K562 (cell line): ENCODE data around the gene PDE1C. TPM values are rescaled to one million over a fixed set of nuclear protein-coding genes. Genes with fewer than 3 reads are reported as not detected.

ENCODE experiments used
- ATAC-seq: fragments of 200-7000 bp; cut with Tn5 transposase; 3 replicates; pipeline ENCODE4 v1.9.1; 2020; ENCODE audit warnings: moderate library complexity
- BruUV-seq: library from RNA; stranded (reverse); fragments of 400-500 nt; replicated peaks from 2 replicates; lab custom pipeline; 2021; lab: Mats Ljungman, UMichigan
- CTCF ChIA-PET: fragments of 300-600 bp; formaldehyde crosslinking; extraction: SDS; loops from one replicate; lab custom pipeline; 2021; ENCODE audit warnings: low intra/inter-chr PET ratio; lab: Yijun Ruan, JAX
- POLR2A ChIA-PET: fragments of 300-600, 350-650 bp; sonication (Branson Sonifier 250); formaldehyde crosslinking; extraction: SDS; loops from one replicate; lab custom pipeline; 2021; ENCODE audit warnings: antibody characterized with exemption, inconsistent platforms; lab: Yijun Ruan, JAX
- DNase-seq, 4 experiments: peaks; one replicate each; pipeline versions ENCODE4 v3.0.0 to v3.0.0-alpha.2; 2011 to 2018; ENCODE audit warnings: low spot score in 3 of 4, mixed read lengths in 3 of 4; ENCODE audit errors: extremely low read depth in 1 of 4
- FAIRE-seq: peaks from 2 replicates; lab custom pipeline; 2011; peaks lifted over from hg19 to GRCh38; lab: Jason Lieb, UNC
- H2AFZ ChIP-seq: 2 replicates; pipeline ENCODE4 v1.6.0; 2011; ENCODE audit warnings: low read depth, low read length, control low read depth, inconsistent platforms
- H3K27ac ChIP-seq: fragments of 200-600 bp; 3 replicates; pipeline ENCODE4 v1.8.0; 2011; ENCODE audit warnings: low read depth, mild to moderate bottlenecking, control low read depth, inconsistent platforms, low read length, moderate library complexity, mixed read lengths; ENCODE audit errors: extremely low read depth
- H3K27me3 ChIP-seq, 2 experiments: fragments of 300-600 bp in 1 of 2; 2 replicates in 1 of 2; 3 replicates in 1 of 2; pipeline versions ENCODE4 v1.6.0 to v1.8.0; 2011; ENCODE audit warnings: inconsistent platforms in 2 of 2, low read length in 2 of 2, mild to moderate bottlenecking in 1 of 2, mixed read lengths in 1 of 2, moderate library complexity in 1 of 2; ENCODE audit not compliant: control insufficient read depth in 2 of 2, insufficient read depth in 2 of 2
- H3K36me3 ChIP-seq: fragments of 300-600 bp; 3 replicates; pipeline ENCODE4 v1.8.0; 2011; ENCODE audit warnings: mild to moderate bottlenecking, low read length, inconsistent platforms; ENCODE audit not compliant: control insufficient read depth, insufficient read depth
- H3K4me1 ChIP-seq, 2 experiments: fragments of 200-600 bp in 1 of 2; replicated peaks in 1 of 2; 2 replicates in 1 of 2; 3 replicates in 1 of 2; pipeline versions ENCODE4 v1.5.1 to v1.8.0; 2011; ENCODE audit warnings: inconsistent platforms in 2 of 2, low read length in 2 of 2, mild to moderate bottlenecking in 1 of 2, mixed read lengths in 1 of 2, moderate library complexity in 1 of 2; ENCODE audit not compliant: control insufficient read depth in 2 of 2, insufficient read depth in 2 of 2
- H3K4me2 ChIP-seq: 2 replicates; pipeline ENCODE4 v1.6.1; 2011; ENCODE audit warnings: low read length, control low read depth, inconsistent platforms, mixed read lengths; ENCODE audit not compliant: insufficient read depth
- H3K4me3 ChIP-seq: fragments of 200-600 bp; sonication (generic), shearing (Covaris generic); 2 replicates; pipeline ENCODE4 v1.5.1; 2016; ENCODE audit warnings: control low read depth, inconsistent platforms
- H3K79me2 ChIP-seq: fragments of 200-600 bp; 3 replicates; pipeline ENCODE4 v1.8.0; 2011; ENCODE audit warnings: low read length, inconsistent platforms; ENCODE audit not compliant: control insufficient read depth, insufficient read depth
- H3K9ac ChIP-seq, 2 experiments: 2 replicates each; pipeline versions ENCODE4 v1.6.0 to v1.6.1; 2011; ENCODE audit warnings: low read depth in 2 of 2, low read length in 2 of 2, control low read depth in 1 of 2, inconsistent platforms in 1 of 2, mild to moderate bottlenecking in 1 of 2, mixed read lengths in 1 of 2; ENCODE audit not compliant: insufficient read depth in 1 of 2
- H3K9me1 ChIP-seq: one replicate; pipeline ENCODE4 v1.6.0; 2011; ENCODE audit warnings: inconsistent platforms, mild to moderate bottlenecking, low read length, moderate library complexity; ENCODE audit not compliant: control insufficient read depth, insufficient read depth
- H3K9me3 ChIP-seq: replicated peaks from 2 replicates; pipeline ENCODE4 v1.5.1; 2011; ENCODE audit warnings: low read depth, low read length, inconsistent platforms; ENCODE audit not compliant: control insufficient read depth, insufficient read depth
- H4K20me1 ChIP-seq: replicated peaks from 2 replicates; pipeline ENCODE4 v1.6.1; 2011; ENCODE audit warnings: low read length, inconsistent platforms, mixed read lengths; ENCODE audit not compliant: control insufficient read depth, insufficient read depth
- E4F1 ChIP-seq: fragments of 250-450 bp; sonication (Bioruptor Pico); IDR thresholded peaks from 2 replicates; pipeline ENCODE4 v1.5.0; 2021; ENCODE audit warnings: mild to moderate bottlenecking, borderline replicate concordance
- HMG20A ChIP-seq: fragments of 450-650 bp; formaldehyde crosslinking; conservative IDR thresholded peaks from 2 replicates; pipeline ENCODE4 v1.4.0; 2020; ENCODE audit warnings: mild to moderate bottlenecking, mixed read lengths
- MNT ChIP-seq, 2 experiments: fragments of 450-650 bp; conservative IDR thresholded peaks; 2 replicates each; pipeline ENCODE4 v1.6.1; 2017; ENCODE audit warnings: mild to moderate bottlenecking in 2 of 2, moderate library complexity in 2 of 2
- NFE2 ChIP-seq: IDR thresholded peaks from 2 replicates; pipeline ENCODE4 v1.6.1; 2014; ENCODE audit warnings: antibody characterized with exemption, low read depth
- RBM17 ChIP-seq: fragments of 200-400 bp; formaldehyde crosslinking; IDR thresholded peaks from 2 replicates; pipeline ENCODE4 v1.6.1; 2017; ENCODE audit warnings: low read depth, mild to moderate bottlenecking, low read length, borderline replicate concordance
- TEAD1 ChIP-seq, 2 experiments: fragments of 450-650 bp in 1 of 2; sonication (generic) in 1 of 2; formaldehyde crosslinking; IDR thresholded peaks; 2 replicates each; pipeline versions ENCODE4 v1.4.0 to v1.8.0; 2020 to 2022; ENCODE audit warnings: mild to moderate bottlenecking in 2 of 2, missing genetic modification reagents in 1 of 2
- ZBTB9 ChIP-seq: fragments of 450-650 bp; formaldehyde crosslinking; IDR thresholded peaks from 2 replicates; pipeline ENCODE4 v1.4.0; 2020; ENCODE audit warnings: mild to moderate bottlenecking, moderate library complexity
- ZNF274 ChIP-seq: IDR thresholded peaks from 2 replicates; pipeline ENCODE4 v1.6.1; 2011; ENCODE audit warnings: low read depth, mild to moderate bottlenecking, low read length, moderate library complexity, borderline replicate concordance
- ZNF699 ChIP-seq: fragments of 250-450 bp; sonication (Bioruptor Pico); IDR thresholded peaks from 2 replicates; pipeline ENCODE4 v1.8.0; 2021; ENCODE audit warnings: mild to moderate bottlenecking, moderate library complexity; ENCODE audit not compliant: insufficient replicate concordance
- WGBS: fragments of 100-300 bp; shearing (Covaris generic); methylation state at CpG from one replicate; pipeline ENCODE4 v1.1.6; 2016; ENCODE audit warnings: low coverage, mixed read lengths; ENCODE audit not compliant: insufficient coverage; ENCODE audit errors: missing lambda C conversion rate; 5-methylcytosine and 5-hydroxymethylcytosine counted together
- in situ Hi-C: fragments of 300-500 bp; cut with MboI; formaldehyde crosslinking; loops from 4 replicates; pipeline ENCODE4 v1.15.0; 2018; ENCODE audit warnings: inconsistent platforms, mixed read lengths
- intact Hi-C: fragments of 100-400 bp; cut with micrococcal nuclease; formaldehyde crosslinking; loops from 2 replicates; pipeline ENCODE4 v1.14.2; 2022
- polyA plus RNA-seq, 8 experiments: library from polyadenylated mRNA; depleted of rRNA in 4 of 8; stranded (reverse) in 5 of 8; unstranded in 3 of 8; fragments of >200 nt; fragmentation: Nextera tagmentation in 2 of 8; fragmentation: Illumina TruSeq in 1 of 8; extraction: Ambion mirVana in 2 of 8; extraction: Trizol in 1 of 8; gene quantifications; 2 replicates each; pipeline versions ENCODE4 v1.2.1 to v1.2.3, GENCODE V29; 2011 to 2014; ENCODE audit warnings: inconsistent platforms in 1 of 8, missing spikeins in 1 of 8
- total RNA-seq, 7 experiments: library from RNA; depleted of rRNA in 6 of 7; stranded (reverse); fragments of >200 nt in 6 of 7; fragmentation: Illumina TruSeq in 2 of 7; extraction: Trizol in 2 of 7; gene quantifications; 2 replicates each; pipeline versions ENCODE4 v1.2.1 to v1.2.3, GENCODE V29; 2011 to 2021; ENCODE audit warnings: low replicate concordance in 1 of 7

Gene PDE1C
- total and polyA plus RNA-seq, 9 of the 15 experiments (the other 6 are each of a cell fraction or from before 2014, with no cell fraction given), result under 0.01 to 0.01 TPM; not detected in 7

GRCh38 chr7:31874631-31875386, 195.4 kb downstream of the PDE1C start:
- Histone ChIP-seq H3K4me3 (no peak overlapping the region), H3K27ac (no peak overlapping the region), H2AFZ (no peak overlapping the region), H3K79me2 (no peaks in the 10 kb centered on the region), H3K9me1 (no peaks in the 10 kb centered on the region), H3K4me1 (no peaks in the 10 kb centered on the region), H3K27me3 (no peaks in the 10 kb centered on the region), H3K9me3 (no peaks in the 10 kb centered on the region), H3K4me2 (no peak overlapping the region), H3K9ac (no peak overlapping the region), H4K20me1 (no peaks in the 10 kb centered on the region), H3K36me3 (no peaks in the 10 kb centered on the region)
- CTCF ChIA-PET, result no interaction called here
- WGBS, result 0% methylated on average over 4 of the region's 4 CpGs
- TF ChIP-seq E4F1 (CRISPR knock-in tag) (no peak), ZNF699 (CRISPR knock-in tag) (no peak), RBM17 (no peak), NFE2 (no peak), ZNF274 (no peak), TEAD1 (CRISPR knock-in tag; IDR thresholded peaks at IDR 0.05) (no peak), MNT (conservative IDR thresholded peaks at IDR 0.05) (no peak), ZBTB9 (CRISPR knock-in tag) (no peak), HMG20A (no peak)
- intact Hi-C loops (no loop called here), in situ Hi-C loops (no loop called here)
- no TSS peak for BruUV-seq
- FAIRE-seq, result no peak
- POLR2A ChIA-PET, result interaction anchor here (0.7 kb wide), 1 partner anchor 19 kb away, joined by 3 read pairs; no protein-coding TSS in a partner anchor
- ATAC-seq, result no peak
- no peak for DNase-seq
